Pancreas (tissue), 10 donors: ENCODE results near the gene ADRB2. TPM values are rescaled to one million over a fixed set of nuclear protein-coding genes. Genes with fewer than 3 reads are reported as not detected.
A peak's percentile ranks its signal among the peaks of the same experiment; 100 is the strongest.

Source experiments
- ATAC-seq, 4 donors: fragments of 200-7000 bp; cut with Tn5 transposase; one replicate each; pipeline versions ENCODE4 v1.8.0 to v1.9.1; 2020; ENCODE audit warnings: mild to moderate bottlenecking in 4 of 4, moderate library complexity in 4 of 4
- DNase-seq, 6 donors: peaks; one replicate each; pipeline ENCODE4 v3.0.0-alpha.2; 2020
- FAIRE-seq: peaks from 2 replicates; lab custom pipeline; 2012; peaks lifted over from hg19 to GRCh38; lab: Jason Lieb, UNC
- H3K27ac ChIP-seq, 4 donors: fragments of 200-600 bp; sonication (generic); 1 replicate in 3 of 4; 2 replicates in 1 of 4; pipeline versions ENCODE4 v1.5.0 to v1.8.0; 2020
- H3K27me3 ChIP-seq, 4 donors: fragments of 200-600 bp; one replicate each; pipeline ENCODE4 v1.8.0; 2021
- H3K36me3 ChIP-seq, 3 donors: fragments of 200-600 bp; sonication (generic) in 1 of 3; one replicate each; pipeline versions ENCODE4 v1.5.0 to v1.8.0; 2020 to 2021
- H3K4me1 ChIP-seq, 3 donors: fragments of 200-600 bp; one replicate each; pipeline ENCODE4 v1.8.0; 2021
- H3K4me3 ChIP-seq, 4 donors: fragments of 200-600 bp; sonication (generic) in 2 of 4; one replicate each; pipeline versions ENCODE4 v1.5.0 to v1.8.0; 2020 to 2021
- H3K9me3 ChIP-seq, 4 donors: fragments of 200-600 bp; one replicate each; pipeline ENCODE4 v1.8.0; 2021
- WGBS, 2 donors: extraction: QIAGEN DNeasy Blood & Tissue Kit; methylation state at CpG; one replicate each; pipeline ENCODE4 v1.1.7; 2013; 5-methylcytosine and 5-hydroxymethylcytosine counted together
- intact Hi-C, 3 donors: fragments of 100-400 bp; cut with DNase I; formaldehyde crosslinking; loops; one replicate each; pipeline versions ENCODE4 v1.11.1 to v1.14.2; 2022
- polyA plus RNA-seq, 2 donors: library from polyadenylated mRNA; stranded (reverse); fragments of 200-250 nt; gene quantifications; one replicate each; pipeline ENCODE4 v1.2.3, GENCODE V29; 2013
- total RNA-seq, 6 donors: library from RNA; stranded (reverse); fragmentation: NEBNext Ultra II Directional in 4 of 6; extraction: Animal tissue kit (Norgen Biotek cat#: 25700) in 4 of 6; gene quantifications; one replicate each; pipeline versions ENCODE4 v1.2.1 to v1.2.4, GENCODE V29; 2021 to 2023
- TF ChIP-seq, protein P1 (sequence below), 4 donors: fragments of 200-600 bp; sonication (generic) in 3 of 4; IDR thresholded peaks; one replicate each; pipeline versions ENCODE4 v1.5.0 to v1.8.0; 2021; ENCODE audit warnings: antibody characterized with exemption in 4 of 4
- donor health status: healthy with polysubstance abuse.
- donor health status: DM: no; HTN: no; CAD: no; lungs with moderate emphysema.
- donor health status: DM: no; HTN: no; CAD: no.
- donor health status: control.
- donor health status: control.
- donor health status: Bipolar disorder and iron deficiency.
- donor health status: DM: yes; HTN: yes; CAD: no.
- donor health status: DM: no; HTN: no; CAD: no.
- donor health status: DM: no; HTN: no; CAD: no.
- donor health status: DM: yes; HTN: yes; CAD: no.

ADRB2 gene
- total and polyA plus RNA-seq, 8 donors: 0.09 to 1.1 (median 0.48) TPM

DNA sequence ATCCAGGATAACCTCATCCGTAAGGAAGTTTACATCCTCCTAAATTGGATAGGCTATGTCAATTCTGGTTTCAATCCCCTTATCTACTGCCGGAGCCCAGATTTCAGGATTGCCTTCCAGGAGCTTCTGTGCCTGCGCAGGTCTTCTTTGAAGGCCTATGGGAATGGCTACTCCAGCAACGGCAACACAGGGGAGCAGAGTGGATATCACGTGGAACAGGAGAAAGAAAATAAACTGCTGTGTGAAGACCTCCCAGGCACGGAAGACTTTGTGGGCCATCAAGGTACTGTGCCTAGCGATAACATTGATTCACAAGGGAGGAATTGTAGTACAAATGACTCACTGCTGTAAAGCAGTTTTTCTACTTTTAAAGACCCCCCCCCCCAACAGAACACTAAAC is 1.3 kb downstream of the ADRB2 start:
- no peaks in the 10 kb centered on the region for H3K36me3 ChIP-seq
- H3K9me3 ChIP-seq: no peaks in the 10 kb centered on the region
- ATAC-seq: no peak
- H3K27me3 ChIP-seq: no peaks in the 10 kb centered on the region
- DNase-seq: no peak
- H3K27ac ChIP-seq: no peak overlapping the region
- H3K4me1 ChIP-seq: peaks cover 0 to 5% (median 0%) of the 10 kb centered on the region in 3 donors
- peak overlapping the region in 1 of 4 donors; percentile 61 for H3K4me3 ChIP-seq
- 85 to 88% methylated on average over 7 of the region's 7 CpGs for WGBS, 2 donors
- intact Hi-C loops: no loop called here
- TF ChIP-seq, protein P1, sequence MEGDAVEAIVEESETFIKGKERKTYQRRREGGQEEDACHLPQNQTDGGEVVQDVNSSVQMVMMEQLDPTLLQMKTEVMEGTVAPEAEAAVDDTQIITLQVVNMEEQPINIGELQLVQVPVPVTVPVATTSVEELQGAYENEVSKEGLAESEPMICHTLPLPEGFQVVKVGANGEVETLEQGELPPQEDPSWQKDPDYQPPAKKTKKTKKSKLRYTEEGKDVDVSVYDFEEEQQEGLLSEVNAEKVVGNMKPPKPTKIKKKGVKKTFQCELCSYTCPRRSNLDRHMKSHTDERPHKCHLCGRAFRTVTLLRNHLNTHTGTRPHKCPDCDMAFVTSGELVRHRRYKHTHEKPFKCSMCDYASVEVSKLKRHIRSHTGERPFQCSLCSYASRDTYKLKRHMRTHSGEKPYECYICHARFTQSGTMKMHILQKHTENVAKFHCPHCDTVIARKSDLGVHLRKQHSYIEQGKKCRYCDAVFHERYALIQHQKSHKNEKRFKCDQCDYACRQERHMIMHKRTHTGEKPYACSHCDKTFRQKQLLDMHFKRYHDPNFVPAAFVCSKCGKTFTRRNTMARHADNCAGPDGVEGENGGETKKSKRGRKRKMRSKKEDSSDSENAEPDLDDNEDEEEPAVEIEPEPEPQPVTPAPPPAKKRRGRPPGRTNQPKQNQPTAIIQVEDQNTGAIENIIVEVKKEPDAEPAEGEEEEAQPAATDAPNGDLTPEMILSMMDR (IDR thresholded peaks at IDR 0.05): no peak
- no peak for FAIRE-seq

DNA sequence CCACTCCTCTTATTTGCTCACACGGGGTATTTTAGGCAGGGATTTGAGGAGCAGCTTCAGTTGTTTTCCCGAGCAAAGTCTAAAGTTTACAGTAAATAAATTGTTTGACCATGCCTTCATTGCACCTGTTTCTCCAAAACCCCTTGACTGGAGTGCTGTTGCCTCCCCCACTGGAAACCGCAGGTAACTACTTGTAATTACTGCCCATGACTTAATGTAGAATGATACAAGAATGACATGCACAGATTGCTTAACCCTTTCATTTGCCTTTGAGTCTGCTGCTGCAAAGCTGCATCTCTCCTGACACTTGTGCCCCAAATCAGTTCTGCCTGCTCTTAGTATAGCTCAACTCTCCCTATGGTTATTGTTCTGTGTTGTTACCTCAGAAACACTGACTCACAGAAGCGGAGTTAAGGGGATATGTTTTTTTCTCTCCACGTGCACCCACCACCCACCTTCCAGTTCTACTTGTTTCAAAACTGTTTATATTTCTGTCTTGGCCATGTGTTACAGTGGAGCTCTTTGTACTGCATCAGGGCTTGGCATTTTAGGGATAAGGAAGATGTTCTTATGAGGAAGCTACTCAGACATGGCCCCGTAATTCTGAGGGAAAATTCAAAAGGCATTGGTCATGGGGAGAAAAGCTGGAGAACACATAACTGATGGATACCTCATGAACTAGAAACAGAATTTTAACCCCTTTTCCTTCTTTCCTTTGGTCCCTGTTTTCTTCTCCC is 2.3 kb downstream of the ADRB2 start:
- ATAC-seq (no peak), DNase-seq (no peak), FAIRE-seq (no peak)
- WGBS, 2 donors: 43 to 50% methylated on average over 6 of the region's 6 CpGs
- intact Hi-C loops: no loop called here
- Histone ChIP-seq H3K36me3 (no peaks in the 10 kb centered on the region), H3K9me3 (no peaks in the 10 kb centered on the region), H3K27ac (no peak overlapping the region), H3K4me3 (peak overlapping the region in 2 of 4 donors; percentile 2 to 61), H3K4me1 (peaks cover 0 to 5% (median 0%) of the 10 kb centered on the region in 3 donors), H3K27me3 (no peaks in the 10 kb centered on the region)
- TF ChIP-seq, protein P1 (IDR thresholded peaks at IDR 0.05): no peak

DNA sequence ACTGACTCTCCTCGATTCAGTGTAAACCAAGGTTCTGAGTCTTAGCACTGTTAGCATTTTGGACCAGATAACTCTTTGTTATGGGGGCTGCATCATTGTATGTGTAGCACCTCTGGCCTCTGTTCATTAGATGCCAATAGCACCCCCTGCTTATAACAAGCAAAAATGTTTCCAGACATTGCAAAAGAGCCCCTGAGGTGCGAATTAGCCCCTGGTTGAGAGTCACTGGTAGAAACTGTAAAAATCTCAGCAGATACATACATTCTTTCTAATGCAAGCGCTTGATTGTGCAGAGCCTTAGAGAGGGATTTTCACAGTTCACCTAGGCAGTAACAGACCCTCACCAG is 2.8 kb downstream of the ADRB2 start:
- DNase-seq (no peak), FAIRE-seq (no peak), ATAC-seq (no peak)
- 78 to 83% methylated on average over 3 of the region's 3 CpGs for WGBS, 2 donors
- no peaks in the 10 kb centered on the region for H3K27me3 ChIP-seq
- H3K4me3 ChIP-seq: peak overlapping the region in 2 of 4 donors; percentile 2 to 61
- H3K4me1 ChIP-seq: peaks cover 0 to 5% (median 0%) of the 10 kb centered on the region in 3 donors
- no peaks in the 10 kb centered on the region for H3K36me3 ChIP-seq
- no peak overlapping the region for H3K27ac ChIP-seq
- H3K9me3 ChIP-seq: no peaks in the 10 kb centered on the region
- intact Hi-C loops: no loop called here
- TF ChIP-seq, protein P1 (IDR thresholded peaks at IDR 0.05): no peak

DNA sequence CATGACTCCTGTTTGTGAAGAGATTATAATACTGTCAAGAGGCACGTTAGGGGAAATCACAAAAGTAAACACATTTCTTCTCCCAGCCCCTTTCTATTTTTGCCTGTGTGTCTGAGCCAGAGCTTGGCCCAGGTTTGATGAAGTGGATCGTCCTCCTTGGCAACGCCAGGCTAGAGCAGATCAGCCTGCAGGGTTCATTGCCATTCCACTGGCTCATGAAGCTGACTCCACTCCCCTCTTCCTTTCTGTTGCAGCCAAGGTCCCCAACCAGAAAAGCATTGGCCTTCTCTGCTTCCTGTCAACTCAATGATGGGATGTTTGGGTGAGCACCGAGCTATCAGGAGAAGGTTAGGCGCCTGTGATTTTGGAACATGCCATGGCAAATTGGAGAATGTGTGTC is 3.3 kb downstream of the ADRB2 start:
- no peak overlapping the region for H3K27ac ChIP-seq

More for the DNA sequence above, 3.3 kb downstream of the ADRB2 start:
- ATAC-seq (no peak), DNase-seq (no peak), FAIRE-seq (no peak)
- no peaks in the 10 kb centered on the region for H3K9me3 ChIP-seq
- intact Hi-C loops: no loop called here
- peaks cover 0 to 5% (median 0%) of the 10 kb centered on the region in 3 donors for H3K4me1 ChIP-seq
- H3K36me3 ChIP-seq: no peaks in the 10 kb centered on the region
- peak overlapping the region in 1 of 4 donors; percentile 61 for H3K4me3 ChIP-seq
- no peaks in the 10 kb centered on the region for H3K27me3 ChIP-seq
- WGBS, 2 donors: 73 to 80% methylated on average over 5 of the region's 5 CpGs
- TF ChIP-seq, protein P1 (IDR thresholded peaks at IDR 0.05): no peak
